HepG2 (cell line): Measurements from ENCODE around the gene TBKBP1. TPM values are rescaled to one million over a fixed set of nuclear protein-coding genes. Genes with fewer than 3 reads are reported as not detected.

Experiments
- BRCA1 ChIP-seq: sonication (generic); formaldehyde crosslinking; IDR thresholded peaks from 2 replicates; pipeline ENCODE4 v1.4.0; 2020; ENCODE audit warnings: missing genetic modification reagents
- ELF4 ChIP-seq: sonication (generic); formaldehyde crosslinking; IDR thresholded peaks from 2 replicates; pipeline ENCODE4 v1.5.0; 2020; ENCODE audit warnings: missing genetic modification reagents, mild to moderate bottlenecking, moderate library complexity, borderline replicate concordance
- HOXD1 ChIP-seq: sonication (generic); formaldehyde crosslinking; IDR thresholded peaks from 2 replicates; pipeline ENCODE4 v1.5.0; 2020; ENCODE audit warnings: missing genetic modification reagents
- LCORL ChIP-seq, 2 experiments: fragments of 450-650 bp in 1 of 2; sonication (generic) in 1 of 2; formaldehyde crosslinking in 1 of 2; IDR thresholded peaks; 2 replicates each; pipeline versions ENCODE4 v1.5.0 to v1.6.1; 2017 to 2020; ENCODE audit warnings: antibody characterized with exemption in 1 of 2, missing genetic modification reagents in 1 of 2
- MAFG ChIP-seq: sonication (generic); formaldehyde crosslinking; IDR thresholded peaks from 2 replicates; pipeline ENCODE4 v1.5.1; 2020; ENCODE audit warnings: mild to moderate bottlenecking, missing genetic modification reagents
- NFE2L2 ChIP-seq: fragments of 150-350 bp; IDR thresholded peaks from 2 replicates; pipeline ENCODE4 v1.6.1; 2014; ENCODE audit warnings: low read length
- NFIB ChIP-seq: sonication (generic); formaldehyde crosslinking; IDR thresholded peaks from 2 replicates; pipeline ENCODE4 v1.9.0; 2021; ENCODE audit warnings: missing genetic modification reagents, mild to moderate bottlenecking, borderline replicate concordance
- PTBP1 ChIP-seq: fragments of 200-400 bp; formaldehyde crosslinking; IDR thresholded peaks from 2 replicates; pipeline ENCODE4 v1.6.1; 2018; ENCODE audit warnings: low read length, low read depth; ENCODE audit not compliant: poor library complexity, severe bottlenecking
- SMAD3 ChIP-seq: sonication (generic); formaldehyde crosslinking; IDR thresholded peaks from 2 replicates; pipeline ENCODE4 v1.4.0; 2020; ENCODE audit warnings: missing genetic modification reagents
- TGIF2 ChIP-seq: IDR thresholded peaks from 2 replicates; pipeline ENCODE4 v1.6.1; 2016; ENCODE audit warnings: control low read depth, missing compliant biosample characterization
- ZBTB7A ChIP-seq: sonication (generic); formaldehyde crosslinking; IDR thresholded peaks from 2 replicates; pipeline ENCODE4 v1.8.0; 2022; ENCODE audit warnings: mild to moderate bottlenecking, missing genetic modification reagents
- ZNF317 ChIP-seq: sonication (generic); formaldehyde crosslinking; IDR thresholded peaks from 2 replicates; pipeline ENCODE4 v1.5.0; 2020; ENCODE audit warnings: mild to moderate bottlenecking, missing genetic modification reagents
- ZNF703 ChIP-seq: sonication (generic); formaldehyde crosslinking; IDR thresholded peaks from 2 replicates; pipeline ENCODE4 v1.5.1; 2020; ENCODE audit warnings: missing genetic modification reagents, mild to moderate bottlenecking, moderate library complexity, borderline replicate concordance
- ZNF788 ChIP-seq: sonication (generic); formaldehyde crosslinking; IDR thresholded peaks from 2 replicates; pipeline ENCODE4 v1.5.0; 2020; ENCODE audit warnings: mild to moderate bottlenecking, missing genetic modification reagents, borderline replicate concordance
- polyA plus RNA-seq, 8 experiments: library from polyadenylated mRNA; depleted of rRNA in 3 of 8; stranded (reverse) in 7 of 8; unstranded in 1 of 8; fragments of >200 nt; fragmentation: Illumina TruSeq in 4 of 8; extraction: Trizol in 4 of 8; gene quantifications; 2 replicates each; pipeline versions ENCODE4 v1.2.1 to v1.2.3, GENCODE V29; 2011 to 2016; ENCODE audit warnings: low read depth in 4 of 8, missing spikeins in 1 of 8, mixed read lengths in 1 of 8; ENCODE audit not compliant: insufficient read depth in 1 of 8
- total RNA-seq, 5 experiments: library from RNA; depleted of rRNA; stranded (reverse); fragments of >200 nt; fragmentation: Illumina TruSeq; extraction: Trizol; gene quantifications; 2 replicates each; pipeline ENCODE4 v1.2.3, GENCODE V29; 2016; ENCODE audit warnings: low read depth in 1 of 5
- TF ChIP-seq, protein P1 (sequence below): sonication (generic); formaldehyde crosslinking; IDR thresholded peaks from 2 replicates; pipeline ENCODE4 v1.5.0; 2020; ENCODE audit warnings: missing genetic modification reagents
- TF ChIP-seq, protein P2 (sequence below): sonication (generic); formaldehyde crosslinking; IDR thresholded peaks from 2 replicates; pipeline ENCODE4 v1.4.0; 2020; ENCODE audit warnings: mild to moderate bottlenecking, missing genetic modification reagents
- TF ChIP-seq, protein P3 (sequence below): sonication (generic); formaldehyde crosslinking; IDR thresholded peaks from 2 replicates; pipeline ENCODE4 v1.9.0; 2022; ENCODE audit warnings: low read depth, missing genetic modification reagents
- TF ChIP-seq, protein P4 (sequence below): IDR thresholded peaks from 2 replicates; pipeline ENCODE4 v1.6.1; 2012; ENCODE audit warnings: inconsistent platforms
- TF ChIP-seq, protein P5 (sequence below): IDR thresholded peaks from 2 replicates; pipeline ENCODE4 v1.6.1; 2016; ENCODE audit warnings: missing genetic modification reagents, missing compliant biosample characterization
- TF ChIP-seq, protein P6 (sequence below): sonication (generic); formaldehyde crosslinking; conservative IDR thresholded peaks from 2 replicates; pipeline ENCODE4 v1.8.0; 2022; ENCODE audit warnings: missing genetic modification reagents
- TF ChIP-seq, protein P7 (sequence below): IDR thresholded peaks from 2 replicates; pipeline ENCODE4 v1.6.1; 2016; ENCODE audit warnings: missing compliant biosample characterization, missing genetic modification reagents, borderline replicate concordance

TBKBP1 gene
- total and polyA plus RNA-seq, 2 of the 13 experiments (the other 11 are each of a cell fraction or from before 2014, with no cell fraction given): 2.6 to 7.0 TPM

DNA sequence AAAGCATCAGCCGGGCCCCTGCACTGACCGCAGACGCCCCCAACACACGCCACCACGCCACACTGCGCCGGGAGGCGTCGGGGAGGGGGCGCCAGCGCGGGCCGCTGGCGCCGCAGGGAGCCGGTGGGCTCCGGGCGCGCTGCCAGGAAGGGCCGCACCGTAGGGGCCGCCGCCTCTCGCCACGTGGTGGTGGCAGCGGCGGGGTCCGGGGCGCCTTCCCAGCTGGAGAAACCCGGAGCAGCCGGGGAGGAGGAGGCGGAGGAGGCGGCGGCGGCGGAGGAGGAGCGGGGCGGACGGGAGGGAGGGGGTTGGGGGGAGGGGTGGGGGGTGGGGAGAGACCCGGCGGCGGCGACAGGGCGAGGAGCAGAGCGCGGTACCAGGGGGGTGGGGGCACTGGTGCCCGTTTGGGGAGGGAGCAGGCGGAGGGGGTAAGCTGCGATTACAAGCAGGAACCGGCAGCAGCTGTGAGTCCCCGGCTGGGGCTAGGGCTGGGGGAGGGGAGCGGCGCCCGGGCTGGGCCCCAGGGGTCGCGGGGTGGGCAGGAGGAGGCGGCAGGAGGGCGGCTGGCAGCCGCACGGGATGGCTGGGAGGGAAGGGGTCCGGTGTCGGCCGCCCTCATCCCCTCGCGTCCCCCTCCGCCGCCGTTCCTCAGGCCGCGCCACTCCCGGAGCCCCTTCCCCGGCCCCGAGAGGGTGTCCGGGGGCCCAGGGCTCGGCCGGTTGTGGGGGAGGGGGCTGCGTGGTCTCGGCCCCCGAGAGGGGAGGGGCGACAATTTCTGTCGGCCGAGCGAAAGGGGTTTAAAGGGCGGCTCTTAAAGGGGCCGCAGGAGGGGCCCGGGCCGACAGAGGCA is at the start of gene TBKBP1 (continued):
- TF ChIP-seq, protein P1, sequence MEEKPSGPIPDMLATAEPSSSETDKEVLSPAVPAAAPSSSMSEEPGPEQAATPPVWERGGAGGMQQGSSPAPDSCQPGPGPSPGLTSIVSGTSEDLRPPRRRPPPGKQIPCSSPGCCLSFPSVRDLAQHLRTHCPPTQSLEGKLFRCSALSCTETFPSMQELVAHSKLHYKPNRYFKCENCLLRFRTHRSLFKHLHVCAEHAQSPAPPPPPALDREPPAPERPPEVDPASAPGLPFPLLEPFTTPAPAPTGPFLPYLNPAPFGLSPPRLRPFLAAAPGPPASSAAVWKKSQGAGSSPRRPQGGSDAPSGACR (CRISPR knock-in tag): 0 out of 2 replicates have a peak, but pooled peaks have one; percentile 39
- 0 out of 2 replicates have a peak, but pooled peaks have one; percentile 60 for TF ChIP-seq HOXD1 (CRISPR knock-in tag)
- no peak for TF ChIP-seq TGIF2 (CRISPR knock-in tag)
- TF ChIP-seq, protein P2, sequence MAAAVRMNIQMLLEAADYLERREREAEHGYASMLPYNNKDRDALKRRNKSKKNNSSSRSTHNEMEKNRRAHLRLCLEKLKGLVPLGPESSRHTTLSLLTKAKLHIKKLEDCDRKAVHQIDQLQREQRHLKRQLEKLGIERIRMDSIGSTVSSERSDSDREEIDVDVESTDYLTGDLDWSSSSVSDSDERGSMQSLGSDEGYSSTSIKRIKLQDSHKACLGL (CRISPR knock-in tag): no peak
- TF ChIP-seq ZNF788 (CRISPR knock-in tag): peak; percentile 28; the same call in 1 of the 2 replicates
- no peak for TF ChIP-seq LCORL (IDR thresholded peaks at IDR 0.05)
- 0 out of 2 replicates have a peak, but pooled peaks have one; percentile 51 for TF ChIP-seq LCORL (CRISPR knock-in tag; IDR thresholded peaks at IDR 0.05)
- TF ChIP-seq, protein P3, sequence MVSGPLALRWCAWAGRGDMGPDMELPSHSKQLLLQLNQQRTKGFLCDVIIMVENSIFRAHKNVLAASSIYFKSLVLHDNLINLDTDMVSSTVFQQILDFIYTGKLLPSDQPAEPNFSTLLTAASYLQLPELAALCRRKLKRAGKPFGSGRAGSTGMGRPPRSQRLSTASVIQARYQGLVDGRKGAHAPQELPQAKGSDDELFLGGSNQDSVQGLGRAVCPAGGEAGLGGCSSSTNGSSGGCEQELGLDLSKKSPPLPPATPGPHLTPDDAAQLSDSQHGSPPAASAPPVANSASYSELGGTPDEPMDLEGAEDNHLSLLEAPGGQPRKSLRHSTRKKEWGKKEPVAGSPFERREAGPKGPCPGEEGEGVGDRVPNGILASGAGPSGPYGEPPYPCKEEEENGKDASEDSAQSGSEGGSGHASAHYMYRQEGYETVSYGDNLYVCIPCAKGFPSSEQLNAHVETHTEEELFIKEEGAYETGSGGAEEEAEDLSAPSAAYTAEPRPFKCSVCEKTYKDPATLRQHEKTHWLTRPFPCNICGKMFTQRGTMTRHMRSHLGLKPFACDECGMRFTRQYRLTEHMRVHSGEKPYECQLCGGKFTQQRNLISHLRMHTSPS (CRISPR knock-in tag): no peak
- no peak for TF ChIP-seq ELF4
- TF ChIP-seq, protein P4, sequence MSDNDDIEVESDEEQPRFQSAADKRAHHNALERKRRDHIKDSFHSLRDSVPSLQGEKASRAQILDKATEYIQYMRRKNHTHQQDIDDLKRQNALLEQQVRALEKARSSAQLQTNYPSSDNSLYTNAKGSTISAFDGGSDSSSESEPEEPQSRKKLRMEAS: peak; percentile 82
- TF ChIP-seq, protein P5, sequence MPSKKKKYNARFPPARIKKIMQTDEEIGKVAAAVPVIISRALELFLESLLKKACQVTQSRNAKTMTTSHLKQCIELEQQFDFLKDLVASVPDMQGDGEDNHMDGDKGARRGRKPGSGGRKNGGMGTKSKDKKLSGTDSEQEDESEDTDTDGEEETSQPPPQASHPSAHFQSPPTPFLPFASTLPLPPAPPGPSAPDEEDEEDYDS (CRISPR knock-in tag): peak; percentile 33; the same call in 1 of the 2 replicates
- no peak for TF ChIP-seq BRCA1 (CRISPR knock-in tag)
- TF ChIP-seq NFE2L2: no peak
- TF ChIP-seq SMAD3: no peak
- TF ChIP-seq ZNF317 (CRISPR knock-in tag): no peak
- peak; percentile 89 for TF ChIP-seq ZBTB7A
- TF ChIP-seq, protein P6, sequence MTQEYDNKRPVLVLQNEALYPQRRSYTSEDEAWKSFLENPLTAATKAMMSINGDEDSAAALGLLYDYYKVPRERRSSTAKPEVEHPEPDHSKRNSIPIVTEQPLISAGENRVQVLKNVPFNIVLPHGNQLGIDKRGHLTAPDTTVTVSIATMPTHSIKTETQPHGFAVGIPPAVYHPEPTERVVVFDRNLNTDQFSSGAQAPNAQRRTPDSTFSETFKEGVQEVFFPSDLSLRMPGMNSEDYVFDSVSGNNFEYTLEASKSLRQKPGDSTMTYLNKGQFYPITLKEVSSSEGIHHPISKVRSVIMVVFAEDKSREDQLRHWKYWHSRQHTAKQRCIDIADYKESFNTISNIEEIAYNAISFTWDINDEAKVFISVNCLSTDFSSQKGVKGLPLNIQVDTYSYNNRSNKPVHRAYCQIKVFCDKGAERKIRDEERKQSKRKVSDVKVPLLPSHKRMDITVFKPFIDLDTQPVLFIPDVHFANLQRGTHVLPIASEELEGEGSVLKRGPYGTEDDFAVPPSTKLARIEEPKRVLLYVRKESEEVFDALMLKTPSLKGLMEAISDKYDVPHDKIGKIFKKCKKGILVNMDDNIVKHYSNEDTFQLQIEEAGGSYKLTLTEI: no peak
- TF ChIP-seq, protein P7, sequence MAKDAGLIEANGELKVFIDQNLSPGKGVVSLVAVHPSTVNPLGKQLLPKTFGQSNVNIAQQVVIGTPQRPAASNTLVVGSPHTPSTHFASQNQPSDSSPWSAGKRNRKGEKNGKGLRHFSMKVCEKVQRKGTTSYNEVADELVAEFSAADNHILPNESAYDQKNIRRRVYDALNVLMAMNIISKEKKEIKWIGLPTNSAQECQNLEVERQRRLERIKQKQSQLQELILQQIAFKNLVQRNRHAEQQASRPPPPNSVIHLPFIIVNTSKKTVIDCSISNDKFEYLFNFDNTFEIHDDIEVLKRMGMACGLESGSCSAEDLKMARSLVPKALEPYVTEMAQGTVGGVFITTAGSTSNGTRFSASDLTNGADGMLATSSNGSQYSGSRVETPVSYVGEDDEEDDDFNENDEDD: no peak; the same call in 1 of the 2 replicates
- no peak for TF ChIP-seq PTBP1
- no peak for TF ChIP-seq MAFG (CRISPR knock-in tag)
- no peak for TF ChIP-seq ZNF703
- TF ChIP-seq NFIB (CRISPR knock-in tag): no peak
